NOMO-1 (cell line): Measurements from ENCODE around the gene NUDT16L1.
"Not testable (repeated sequence)": the region's sequence is repeated elsewhere in the genome, so short reads cannot be mapped to it uniquely, and the experiment has no call there.

Source experiments
- DNase-seq, 2 experiments: peaks; one replicate each; lab custom pipeline; 2025; ENCODE audit not compliant: unreplicated experiment in 2 of 2; lab: John Stamatoyannopoulos, UW

Gene NUDT16L1

DNA sequence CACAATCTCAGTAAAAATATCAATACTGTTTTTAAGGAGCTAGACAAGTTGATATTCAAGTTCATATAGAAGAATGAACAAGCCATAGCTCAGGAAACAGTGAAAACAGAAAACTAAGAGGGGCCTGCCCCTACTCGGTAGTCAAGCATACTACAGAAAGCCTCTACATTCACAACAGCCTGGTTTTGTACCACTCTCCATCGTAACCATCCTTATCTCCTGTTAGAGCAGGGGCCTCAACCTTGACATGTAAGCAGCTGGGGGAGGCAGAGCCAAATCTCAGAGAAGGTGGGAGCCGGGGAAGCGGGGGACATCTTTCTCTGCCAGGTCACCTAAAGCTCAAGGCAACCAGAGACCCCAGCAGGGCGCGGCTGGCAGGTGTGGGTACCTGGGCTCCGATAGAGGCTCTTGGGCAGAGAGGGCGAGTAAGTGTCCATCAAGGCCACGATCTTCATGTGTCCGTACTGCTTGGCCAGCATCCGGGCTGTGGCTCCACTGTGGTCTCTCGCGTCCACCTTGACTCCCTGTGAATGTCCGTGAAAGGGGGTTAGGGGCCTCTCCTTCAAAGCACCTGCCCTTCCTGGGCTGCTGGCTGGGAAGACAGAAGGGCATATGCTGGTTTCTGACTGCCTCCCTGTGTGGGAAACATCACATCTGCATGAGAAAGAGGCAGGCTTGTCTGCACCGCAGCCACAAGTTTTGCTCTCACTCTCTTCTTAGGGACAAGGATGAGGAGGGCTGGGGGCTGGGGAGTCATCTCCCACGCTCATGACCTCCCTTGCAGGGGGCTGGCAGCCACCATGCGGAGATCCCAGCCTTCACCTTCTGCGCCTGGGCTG, 20.5 kb downstream of the NUDT16L1 start:
- DNase-seq: no peak

- DNase-seq: no peak
Observed at GRCh38 chr16:4714996-4715395, 21.6 kb downstream of the NUDT16L1 start.

- DNase-seq: no peak
Observed at GRCh38 chr16:4718466-4718865, 25.1 kb downstream of the NUDT16L1 start.

DNA sequence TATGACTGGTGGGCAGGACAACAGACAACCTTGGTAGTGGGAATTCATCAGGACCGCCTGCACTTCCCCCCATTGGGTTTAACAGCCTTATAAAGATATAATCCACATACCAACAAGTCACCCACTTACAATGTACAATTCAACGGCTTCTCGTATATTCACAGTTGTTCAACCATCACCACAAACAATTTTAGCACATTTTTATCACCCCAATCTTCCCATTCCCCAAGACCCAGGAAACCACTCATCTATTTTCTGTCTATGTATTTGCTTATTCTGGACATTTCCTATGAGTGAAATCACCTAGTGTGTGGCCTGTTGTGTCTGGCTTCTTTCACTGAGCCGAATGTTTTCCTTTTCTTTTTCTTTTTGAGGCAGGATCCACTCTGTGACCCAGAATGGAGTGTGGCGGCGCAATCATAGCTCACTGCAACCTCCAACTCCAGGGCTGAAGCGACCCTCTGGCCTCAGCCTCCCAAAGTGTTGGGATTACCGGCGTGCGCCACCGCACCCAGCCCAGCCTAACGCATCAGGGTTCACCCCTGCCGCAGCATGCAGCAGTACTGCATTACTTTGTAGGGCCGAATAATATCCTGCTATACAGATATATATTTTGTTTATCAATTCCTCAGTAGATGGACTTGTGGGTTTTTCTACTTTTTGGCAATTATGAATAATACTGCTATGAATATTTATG, 29.9 kb downstream of the NUDT16L1 start:
- DNase-seq: no peak

GRCh38 chr16:4724661-4725270, 31.4 kb downstream of the NUDT16L1 start:
- no peak for DNase-seq

- DNase-seq: no peak
Observed at GRCh38 chr16:4726616-4727015, 33.3 kb downstream of the NUDT16L1 start.

DNA sequence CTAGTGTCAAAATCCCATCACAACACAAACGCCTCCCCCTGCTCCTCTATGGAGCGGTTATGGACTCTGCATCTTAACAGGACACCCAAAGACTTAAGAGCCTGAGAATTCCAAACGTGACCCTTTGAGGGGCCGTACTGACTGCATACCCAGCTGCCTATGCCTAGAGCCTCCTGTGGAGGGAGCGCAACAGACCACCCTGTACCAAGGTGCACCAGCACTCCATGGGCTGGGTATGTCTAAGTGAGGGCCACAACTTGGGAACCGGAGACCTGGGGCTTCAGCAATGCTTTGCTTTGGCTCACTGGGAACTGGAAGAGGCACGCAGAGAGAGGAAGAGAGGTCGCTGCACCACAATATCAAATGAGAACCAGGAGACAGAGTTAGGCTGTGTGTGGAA, 35.3 kb downstream of the NUDT16L1 start:
- no peak for DNase-seq

GRCh38 chr16:4729876-4730275, 36.5 kb downstream of the NUDT16L1 start:
- no peak for DNase-seq

DNA sequence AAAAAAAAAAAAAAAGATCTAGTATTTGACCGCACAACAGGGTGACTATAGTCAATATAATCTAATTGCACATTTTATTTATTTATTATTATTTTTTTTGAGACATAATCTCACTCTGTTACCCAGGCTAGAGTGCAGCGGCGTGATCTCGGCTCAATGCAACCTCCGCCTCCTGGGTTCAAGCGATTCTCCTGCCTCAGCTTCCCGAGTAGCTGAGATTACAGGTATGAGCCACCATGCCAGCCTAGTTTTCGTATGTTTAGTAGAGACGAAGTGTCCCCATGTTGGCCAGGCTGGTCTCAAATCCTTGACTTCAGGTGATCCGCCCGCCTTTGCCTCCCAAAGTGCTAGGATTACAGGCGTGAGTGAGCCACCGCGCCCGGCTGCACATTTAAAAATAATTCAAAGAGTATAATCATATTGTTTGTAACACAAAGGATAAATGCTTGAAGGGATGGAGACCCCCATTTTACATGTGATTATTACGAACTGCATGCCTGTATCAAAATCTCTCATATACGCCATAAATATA, 39.9 kb downstream of the NUDT16L1 start:
- no peak for DNase-seq

DNA sequence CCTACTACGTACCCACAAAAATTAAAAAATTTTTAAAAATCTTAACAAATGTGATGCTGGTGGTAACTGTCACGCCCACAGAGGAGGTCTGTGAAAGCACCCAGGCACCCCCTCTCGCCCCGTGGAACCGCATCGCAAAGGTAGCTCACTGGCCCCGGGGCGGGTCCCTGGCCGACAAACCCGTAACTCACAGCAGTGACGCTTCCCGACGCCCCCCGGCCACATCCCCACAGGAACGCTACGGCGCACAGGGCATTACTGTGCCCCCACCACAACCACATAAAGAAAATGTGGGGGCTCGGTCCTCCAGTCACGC, 40.3 kb downstream of the NUDT16L1 start:
- no peak for DNase-seq

- peak; percentile 90 to 95 for DNase-seq
Observed at GRCh38 chr16:4734063-4734729, 40.8 kb downstream of the NUDT16L1 start, which contains the start of the genes ANKS3 and DNAAF8. TSS of gene ANKS3 (minus strand) at chr16:4734271. CDS start at chr16:4730149, 4,122 bp downstream. TSS of gene DNAAF8 (plus strand) at chr16:4734537. CDS start at chr16:4736515, 1,978 bp downstream.

GRCh38 chr16:4734730-4735535, 41.6 kb downstream of the NUDT16L1 start:
- DNase-seq: peak; percentile 59 to 61

DNA sequence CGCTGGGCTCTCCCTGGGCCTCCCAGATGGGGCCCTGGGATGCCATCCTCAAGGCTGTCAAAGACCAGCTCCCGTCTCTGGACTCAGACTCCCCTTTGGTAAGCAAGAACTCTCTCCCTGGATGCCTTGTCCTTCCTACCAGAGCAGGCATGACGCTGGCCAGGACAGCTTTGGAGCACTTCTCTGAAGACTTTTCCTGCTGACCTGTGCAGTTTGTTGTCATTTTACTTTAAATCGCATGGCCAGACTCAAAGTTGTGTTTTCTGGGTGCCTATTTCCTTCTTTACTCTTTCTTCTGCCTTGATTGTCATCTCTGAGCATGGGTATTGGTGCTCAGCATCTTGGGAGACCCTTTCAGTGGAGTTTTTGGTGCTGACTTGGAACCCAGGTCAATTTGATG, 43.2 kb downstream of the NUDT16L1 start:
- no peak for DNase-seq

DNA sequence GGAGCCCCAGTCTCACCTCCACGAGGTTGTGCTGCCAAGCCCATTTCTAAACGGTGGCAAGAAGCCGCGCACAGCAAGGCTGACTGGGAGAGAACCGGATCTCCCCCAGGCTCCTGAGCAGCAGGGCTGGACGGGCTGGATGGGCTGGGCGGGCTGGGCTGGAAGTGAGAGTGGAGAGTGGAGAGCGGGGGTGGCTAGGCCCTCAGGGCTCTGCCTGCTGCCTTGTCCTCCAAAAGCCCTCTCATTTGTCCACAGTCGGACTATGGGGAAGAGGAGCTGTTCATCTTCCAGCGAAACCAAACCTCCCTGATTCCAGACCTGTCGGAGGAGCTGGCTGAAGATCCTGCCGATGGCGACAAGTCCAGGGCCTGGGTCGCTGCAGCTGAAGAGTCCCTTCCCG, 44.2 kb downstream of the NUDT16L1 start:
- DNase-seq: no peak

GRCh38 chr16:4738370-4738769, 45.0 kb downstream of the NUDT16L1 start:
- DNase-seq: not testable (repeated sequence)

DNA sequence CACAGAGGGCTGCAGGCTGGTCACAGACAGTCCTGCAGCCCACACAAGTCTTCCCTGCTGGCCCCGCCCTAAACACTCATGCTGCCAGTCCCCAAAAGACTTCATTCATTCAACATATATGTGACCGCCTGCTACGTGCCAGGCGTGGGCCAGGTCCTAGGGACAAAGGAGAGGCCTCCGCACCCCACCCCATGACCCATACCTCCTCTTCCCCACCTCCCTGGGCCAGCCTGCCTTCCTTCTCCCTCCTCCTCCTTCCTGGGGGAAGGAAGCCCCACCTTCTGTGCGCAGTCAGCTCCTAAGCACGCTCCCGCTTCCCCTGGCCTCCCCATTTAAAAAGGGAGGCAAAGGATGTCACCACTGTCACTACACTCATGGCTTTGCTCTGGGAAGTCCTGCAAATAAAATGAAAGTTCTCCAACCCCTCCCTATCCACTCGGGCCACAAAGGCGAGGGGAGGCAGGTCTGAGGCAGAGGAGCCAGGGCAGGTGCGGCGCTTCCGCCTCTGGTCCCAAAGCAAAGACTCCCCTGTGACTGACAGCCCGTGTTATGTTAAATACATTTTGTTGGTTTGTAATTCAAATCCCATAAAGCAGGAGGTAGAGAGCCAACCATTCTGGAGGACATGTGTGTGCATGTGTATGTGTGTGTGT, 50.0 kb downstream of the NUDT16L1 start:
- no peak for DNase-seq

- no peak for DNase-seq
Observed at GRCh38 chr16:4744555-4745273, 51.4 kb downstream of the NUDT16L1 start.

GRCh38 chr16:4745274-4745569, 51.9 kb downstream of the NUDT16L1 start:
- no peak for DNase-seq
